ENCODE results near the gene BCOR. TPM values are rescaled to one million over a fixed set of nuclear protein-coding genes. Genes with fewer than 3 reads are reported as not detected.

The BCOR gene
- total and polyA plus RNA-seq, 2 of the 13 experiments (the other 11 are each of a cell fraction or from before 2014, with no cell fraction given): 14.3 to 15.2 TPM

- TF ChIP-seq MNT (IDR thresholded peaks at IDR 0.05) (no peak), POLR2AphosphoS2 (IDR thresholded peaks at IDR 0.05; ENCODE audit: low read depth, low read length) (no peak), BRCA1 (CRISPR knock-in tag; IDR thresholded peaks at IDR 0.05) (no peak), CHCHD3 (CRISPR knock-in tag; IDR thresholded peaks at IDR 0.05) (no peak), JARID2 (CRISPR knock-in tag; IDR thresholded peaks at IDR 0.05; ENCODE audit: insufficient replicate concordance) (no peak), HIVEP1 (CRISPR knock-in tag; IDR thresholded peaks at IDR 0.05) (no peak), ZNF432 (CRISPR knock-in tag; IDR thresholded peaks at IDR 0.05; ENCODE audit: borderline replicate concordance) (no peak), CEBPZ (IDR thresholded peaks at IDR 0.05; ENCODE audit: low read length) (no peak), ZNF17 (CRISPR knock-in tag; IDR thresholded peaks at IDR 0.05) (no peak), ZBTB38 (CRISPR knock-in tag; IDR thresholded peaks at IDR 0.05) (0 out of 2 replicates have a peak, but pooled peaks have one; percentile 16), PLRG1 (conservative IDR thresholded peaks at IDR 0.05) (no peak), CCDC6 (CRISPR knock-in tag; IDR thresholded peaks at IDR 0.05) (no peak), NFE2 (CRISPR knock-in tag; IDR thresholded peaks at IDR 0.05) (no peak), ZNF605 (CRISPR knock-in tag; IDR thresholded peaks at IDR 0.05) (no peak), NFAT5 (CRISPR knock-in tag; IDR thresholded peaks at IDR 0.05) (no peak), ZNF678 (CRISPR knock-in tag; IDR thresholded peaks at IDR 0.05) (no peak), EZH2 (conservative IDR thresholded peaks at IDR 0.05; ENCODE audit: low read depth, low read length) (no peak), HCFC1 (IDR thresholded peaks at IDR 0.05; ENCODE audit: low read depth, low read length) (no peak), ZNF7 (CRISPR knock-in tag; IDR thresholded peaks at IDR 0.05) (no peak), ZNF788 (CRISPR knock-in tag; IDR thresholded peaks at IDR 0.05; ENCODE audit: borderline replicate concordance) (no peak), ZNF24 (IDR thresholded peaks at IDR 0.05) (no peak), ZNF652 (CRISPR knock-in tag; IDR thresholded peaks at IDR 0.05; ENCODE audit: borderline replicate concordance, low read depth) (no peak)
These were observed 48.7 kb upstream of the BCOR start (continued) for GRCh38 chrX:40146262-40147125.
